Bone marrow (tissue), 2 donors: Measurements from ENCODE around the gene RPL41.
A peak's percentile ranks its signal among the peaks of the same experiment; 100 is the strongest.

ENCODE experiments used
- DNase-seq, 2 donors: peaks; one replicate each; lab custom pipeline; 2025; lab: John Stamatoyannopoulos, UW

The RPL41 gene

GRCh38 chr12:56127888-56128669, 11.6 kb downstream of the RPL41 start, which contains the start of gene ESYT1:
ESYT1 (plus strand) TSS chr12:56128267; CDS start chr12:56128320, 53 bp downstream.
- DNase-seq = peak; percentile 95 to 100

GRCh38 chr12:56128670-56129205, 12.3 kb downstream of the RPL41 start:
- DNase-seq = no peak

- peak; percentile 35 to 37 for DNase-seq
Observed at GRCh38 chr12:56129206-56129941, 12.9 kb downstream of the RPL41 start.

GRCh38 chr12:56129942-56130495, 13.6 kb downstream of the RPL41 start:
- no peak for DNase-seq

- no peak for DNase-seq
Observed at GRCh38 chr12:56130876-56131275, 14.4 kb downstream of the RPL41 start.

GRCh38 chr12:56134897-56135296, 18.5 kb downstream of the RPL41 start:
- no peak for DNase-seq

- no peak for DNase-seq
Observed at GRCh38 chr12:56137853-56138571, 21.6 kb downstream of the RPL41 start.

- no peak for DNase-seq
Observed at GRCh38 chr12:56141946-56142784, 25.7 kb downstream of the RPL41 start.

GRCh38 chr12:56143217-56143616, 26.8 kb downstream of the RPL41 start:
- DNase-seq = no peak

GRCh38 chr12:56143870-56144269, 27.4 kb downstream of the RPL41 start:
- DNase-seq = no peak

- no peak for DNase-seq
Observed at GRCh38 chr12:56145217-56145616, 28.8 kb downstream of the RPL41 start.

- DNase-seq = no peak
Observed at GRCh38 chr12:56146492-56147460, 30.3 kb downstream of the RPL41 start.

- peak in 1 of 2 donors; percentile 17 for DNase-seq
Observed at GRCh38 chr12:56150563-56150962, 34.1 kb downstream of the RPL41 start.

- DNase-seq = peak in 1 of 2 donors; percentile 49
Observed at GRCh38 chr12:56151672-56152131, 35.3 kb downstream of the RPL41 start.

- DNase-seq = peak; percentile 72 to 89
Observed at GRCh38 chr12:56152132-56152755, 35.8 kb downstream of the RPL41 start, which contains the start of gene MYL6B. MYL6B (plus strand) TSS chr12:56152587; CDS start chr12:56153919, 1,332 bp downstream.

GRCh38 chr12:56152756-56153677, 36.6 kb downstream of the RPL41 start:
- DNase-seq = no peak

- no peak for DNase-seq
Observed at GRCh38 chr12:56153678-56154065, 37.2 kb downstream of the RPL41 start.

- DNase-seq = no peak
Observed at GRCh38 chr12:56154246-56154771, 37.9 kb downstream of the RPL41 start.
